Measurements from ENCODE around the gene LRRTM4. TPM values are rescaled to one million over a fixed set of nuclear protein-coding genes. Genes with fewer than 3 reads are reported as not detected.

Gene LRRTM4
- polyA plus RNA-seq, 2 of the 4 experiments (the other 2 are of a cell fraction): 0.03 TPM; not detected in 1

GRCh38 chr2:77147153-77147552 is 375.0 kb downstream of the LRRTM4 start:
- ChIA-PET CTCF (no interaction called here), POLR2A (no interaction called here)
- Histone ChIP-seq H3K9me3 (peaks cover 17% of the 10 kb centered on the region), H3K4me2 (no peak overlapping the region), H3K4me3 (no peak overlapping the region), H3K4me1 (no peaks in the 10 kb centered on the region), H3K27ac (no peak overlapping the region)
- no peak for FAIRE-seq
- no peak for DNase-seq (ENCODE audit: low read depth in 1 of 2, low spot score in 1 of 2)
- TF ChIP-seq MAZ (IDR thresholded peaks at IDR 0.05; ENCODE audit: borderline replicate concordance, low read depth, low read length) (no peak), RFX5 (IDR thresholded peaks at IDR 0.05) (no peak), KDM5A (IDR thresholded peaks at IDR 0.05) (no peak), CBX8 (IDR thresholded peaks at IDR 0.05) (no peak), MAX (IDR thresholded peaks at IDR 0.05) (no peak), GATA3 (IDR thresholded peaks at IDR 0.05; ENCODE audit: borderline replicate concordance) (no peak), RARB (CRISPR knock-in tag; IDR thresholded peaks at IDR 0.05) (no peak), TP53 (CRISPR knock-in tag; IDR thresholded peaks at IDR 0.05) (no peak), ESRRA (IDR thresholded peaks at IDR 0.05; ENCODE audit: borderline replicate concordance, low read length) (no peak), POLR2AphosphoS2 (conservative IDR thresholded peaks at IDR 0.05; ENCODE audit: low read length) (no peak), RNF2 (IDR thresholded peaks at IDR 0.05; ENCODE audit: borderline replicate concordance, low read depth) (no peak), PHF8 (IDR thresholded peaks at IDR 0.05; ENCODE audit: borderline replicate concordance, low read depth) (no peak), ELK1 (IDR thresholded peaks at IDR 0.05; ENCODE audit: low read depth, low read length) (no peak), ZNF302 (CRISPR knock-in tag; IDR thresholded peaks at IDR 0.05) (no peak), RCOR1 (IDR thresholded peaks at IDR 0.05; ENCODE audit: low read depth, low read length) (no peak), REST (IDR thresholded peaks at IDR 0.05) (no peak), HMGXB4 (CRISPR knock-in tag; IDR thresholded peaks at IDR 0.05; ENCODE audit: borderline replicate concordance) (no peak)
- 1% methylated on average over 2 of the region's 2 CpGs for WGBS (ENCODE audit: missing lambda C conversion rate)
- no peak for ATAC-seq

DNA sequence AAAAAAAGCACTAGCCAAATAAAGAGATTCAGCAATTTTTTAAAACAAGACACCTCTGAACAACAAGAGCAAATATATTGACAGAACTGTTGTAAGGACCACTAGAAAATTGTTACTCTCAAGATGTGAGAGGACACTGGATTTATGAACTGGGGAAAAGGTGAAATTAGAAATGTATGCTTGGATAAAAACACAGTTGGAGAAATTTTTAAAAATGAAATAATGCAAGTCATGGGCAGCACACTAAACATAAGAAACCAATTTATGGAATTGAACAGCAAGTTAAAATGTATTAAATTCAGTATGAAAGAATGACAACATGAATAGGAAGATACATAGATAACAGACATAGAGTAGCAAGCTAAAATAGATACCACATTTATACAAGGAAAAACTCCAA is 377.4 kb downstream of the LRRTM4 start:
- ATAC-seq: no peak
- TF ChIP-seq MYC (IDR thresholded peaks at IDR 0.05; ENCODE audit: borderline replicate concordance, low read length) (no peak), REST (IDR thresholded peaks at IDR 0.05) (no peak), CHD4 (IDR thresholded peaks at IDR 0.05; ENCODE audit: borderline replicate concordance) (no peak), NFE2L2 (conservative IDR thresholded peaks at IDR 0.05; ENCODE audit: low read length) (peak; percentile 55; the same call in 1 of the 2 replicates), SREBF2 (IDR thresholded peaks at IDR 0.05) (no peak), HMGXB4 (CRISPR knock-in tag; IDR thresholded peaks at IDR 0.05; ENCODE audit: borderline replicate concordance) (no peak)
- no peak for FAIRE-seq
- no peak overlapping the region for H3K4me3 ChIP-seq
- no peak overlapping the region for H3K27ac ChIP-seq
- POLR2A ChIA-PET: no interaction called here
- H3K4me1 ChIP-seq: no peaks in the 10 kb centered on the region
- CTCF ChIA-PET: no interaction called here
- DNase-seq (ENCODE audit: low read depth in 1 of 2, low spot score in 1 of 2): no peak
- peaks cover 9% of the 10 kb centered on the region for H3K9me3 ChIP-seq
- no peak overlapping the region for H3K4me2 ChIP-seq
